ENCODE results near the gene ACOT6. TPM values are rescaled to one million over a fixed set of nuclear protein-coding genes. Genes with fewer than 3 reads are reported as not detected.

ACOT6 gene
- total RNA-seq, 1 experiment from 2014 or later: not detected

DNA sequence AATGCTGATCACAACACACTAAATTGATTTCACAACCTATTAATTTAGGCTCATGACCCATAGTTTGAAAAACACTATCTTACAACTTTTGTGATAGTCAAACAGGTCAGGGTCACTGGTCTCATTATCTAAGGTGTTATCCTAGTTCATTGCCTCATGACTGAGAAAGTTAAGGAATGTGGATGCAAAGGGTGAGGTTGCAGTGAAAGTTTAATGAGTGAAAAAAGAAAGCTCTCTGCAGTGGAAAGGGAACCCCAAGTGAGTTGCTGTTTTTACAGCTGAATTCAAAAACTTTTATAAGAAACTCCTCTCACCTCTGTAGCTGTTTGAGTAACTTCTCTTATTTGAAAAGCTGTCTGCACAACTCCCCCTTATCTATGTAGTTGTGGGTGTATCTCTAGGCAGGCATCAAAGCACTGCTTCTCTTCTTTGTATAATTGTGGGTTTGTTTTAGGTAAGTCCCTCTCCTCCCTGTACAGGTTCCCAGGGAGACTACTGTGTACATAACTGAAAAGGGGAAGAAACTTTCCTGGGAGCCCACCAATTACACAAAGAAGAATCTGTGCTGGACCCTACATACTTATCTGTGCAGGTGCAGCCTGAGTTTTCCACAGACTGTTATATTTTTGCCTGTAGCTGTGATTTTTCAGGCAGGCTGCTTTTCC, 51.4 kb downstream of the ACOT6 start:
- BruUV-seq (replicated peaks): no TSS peak
- H3K4me3 ChIP-seq (ENCODE audit: low read depth, low read length, poor library complexity, severe bottlenecking): no peak overlapping the region

DNA sequence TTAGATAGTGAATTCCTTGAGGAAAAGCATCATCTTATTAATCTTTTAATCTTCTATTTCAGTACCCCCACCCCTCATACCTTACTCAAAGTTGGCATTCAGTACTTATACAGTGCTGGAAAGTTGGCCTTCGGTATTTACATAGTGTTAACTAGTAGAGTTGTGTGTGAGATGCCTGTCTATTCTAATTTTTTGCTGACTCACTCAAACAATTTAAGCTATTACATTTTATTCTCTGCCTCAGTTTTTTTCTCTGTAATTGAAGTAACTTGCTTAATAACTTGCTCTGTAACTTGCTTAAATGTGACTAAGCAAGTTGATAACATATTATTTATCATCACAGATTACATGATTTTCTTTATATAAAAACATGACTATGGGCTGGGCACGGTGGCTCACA, 52.8 kb downstream of the ACOT6 start:
- H3K4me1 ChIP-seq (ENCODE audit: insufficient read depth, low read length, poor library complexity, severe bottlenecking): peaks cover 5% of the 10 kb centered on the region
- no peaks in the 10 kb centered on the region for H3K9me3 ChIP-seq (ENCODE audit: low read depth, low read length, poor library complexity, severe bottlenecking)
- intact Hi-C loops (cut with micrococcal nuclease; ENCODE audit: unreplicated experiment): no loop called here
- BruUV-seq (replicated peaks): no TSS peak
- H3K27ac ChIP-seq (ENCODE audit: low read depth, low read length, poor library complexity, severe bottlenecking): no peak overlapping the region
- POLR2A ChIA-PET (ENCODE audit: low non-redundant PET): no interaction called here
- no peak for TF ChIP-seq EZH2 (IDR thresholded peaks at IDR 0.05; ENCODE audit: borderline replicate concordance, low read depth, low read length, poor library complexity, severe bottlenecking)
- TF ChIP-seq, protein P1, sequence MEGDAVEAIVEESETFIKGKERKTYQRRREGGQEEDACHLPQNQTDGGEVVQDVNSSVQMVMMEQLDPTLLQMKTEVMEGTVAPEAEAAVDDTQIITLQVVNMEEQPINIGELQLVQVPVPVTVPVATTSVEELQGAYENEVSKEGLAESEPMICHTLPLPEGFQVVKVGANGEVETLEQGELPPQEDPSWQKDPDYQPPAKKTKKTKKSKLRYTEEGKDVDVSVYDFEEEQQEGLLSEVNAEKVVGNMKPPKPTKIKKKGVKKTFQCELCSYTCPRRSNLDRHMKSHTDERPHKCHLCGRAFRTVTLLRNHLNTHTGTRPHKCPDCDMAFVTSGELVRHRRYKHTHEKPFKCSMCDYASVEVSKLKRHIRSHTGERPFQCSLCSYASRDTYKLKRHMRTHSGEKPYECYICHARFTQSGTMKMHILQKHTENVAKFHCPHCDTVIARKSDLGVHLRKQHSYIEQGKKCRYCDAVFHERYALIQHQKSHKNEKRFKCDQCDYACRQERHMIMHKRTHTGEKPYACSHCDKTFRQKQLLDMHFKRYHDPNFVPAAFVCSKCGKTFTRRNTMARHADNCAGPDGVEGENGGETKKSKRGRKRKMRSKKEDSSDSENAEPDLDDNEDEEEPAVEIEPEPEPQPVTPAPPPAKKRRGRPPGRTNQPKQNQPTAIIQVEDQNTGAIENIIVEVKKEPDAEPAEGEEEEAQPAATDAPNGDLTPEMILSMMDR (conservative IDR thresholded peaks at IDR 0.05; ENCODE audit: low read depth, low read length): no peak
- H3K4me3 ChIP-seq (ENCODE audit: low read depth, low read length, poor library complexity, severe bottlenecking): no peak overlapping the region
- no peak for DNase-seq (ENCODE audit: low spot score)
- CTCF ChIA-PET: no interaction called here
- H3K36me3 ChIP-seq (ENCODE audit: insufficient read depth, low read length, poor library complexity, severe bottlenecking): no peaks in the 10 kb centered on the region
- no peaks in the 10 kb centered on the region for H3K27me3 ChIP-seq (replicated peaks; ENCODE audit: insufficient read depth, low read depth, low read length, poor library complexity)

More for the DNA sequence above, 51.4 kb downstream of the ACOT6 start:
- no peak overlapping the region for H3K27ac ChIP-seq (ENCODE audit: low read depth, low read length, poor library complexity, severe bottlenecking)
- TF ChIP-seq, protein P1 (conservative IDR thresholded peaks at IDR 0.05; ENCODE audit: low read depth, low read length): no peak
- TF ChIP-seq EZH2 (IDR thresholded peaks at IDR 0.05; ENCODE audit: borderline replicate concordance, low read depth, low read length, poor library complexity, severe bottlenecking): no peak
- no peaks in the 10 kb centered on the region for H3K4me1 ChIP-seq (ENCODE audit: insufficient read depth, low read length, poor library complexity, severe bottlenecking)
- intact Hi-C loops (cut with micrococcal nuclease; ENCODE audit: unreplicated experiment): no loop called here
- H3K9me3 ChIP-seq (ENCODE audit: low read depth, low read length, poor library complexity, severe bottlenecking): no peaks in the 10 kb centered on the region
- no peaks in the 10 kb centered on the region for H3K27me3 ChIP-seq (replicated peaks; ENCODE audit: insufficient read depth, low read depth, low read length, poor library complexity)
- H3K36me3 ChIP-seq (ENCODE audit: insufficient read depth, low read length, poor library complexity, severe bottlenecking): no peaks in the 10 kb centered on the region
- ChIA-PET POLR2A (ENCODE audit: low non-redundant PET) (interaction anchor here (0.6 kb wide), 1 partner anchor 19 kb away, joined by 5 read pairs; no protein-coding TSS in a partner anchor), CTCF (interaction anchor here (0.7 kb wide), 1 partner anchor 975 kb away, joined by 6 read pairs; no protein-coding TSS in a partner anchor)
- DNase-seq (ENCODE audit: low spot score): no peak

DNA sequence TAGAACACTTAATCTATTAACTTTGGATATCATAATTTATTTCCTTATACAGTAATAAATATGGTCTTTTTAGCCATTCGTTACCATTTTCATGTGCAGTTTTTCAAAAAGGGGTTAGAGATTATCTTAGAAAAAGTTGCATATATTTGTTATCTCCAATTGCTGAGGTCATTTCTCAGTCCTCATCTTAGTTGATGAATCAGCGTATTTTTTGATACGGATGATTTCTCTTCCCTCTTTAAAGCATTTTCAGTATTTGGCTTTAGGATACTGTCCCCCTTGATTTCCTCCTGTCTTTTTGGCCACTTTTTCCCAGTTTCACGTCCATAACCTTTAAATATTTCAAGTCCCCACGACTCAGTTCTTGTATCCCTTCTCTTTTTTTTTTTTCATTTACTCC, 54.3 kb downstream of the ACOT6 start:
- no TSS peak for BruUV-seq (replicated peaks)
- H3K4me3 ChIP-seq (ENCODE audit: low read depth, low read length, poor library complexity, severe bottlenecking): no peak overlapping the region
- DNase-seq (ENCODE audit: low spot score): no peak
- CTCF ChIA-PET: no interaction called here
- POLR2A ChIA-PET (ENCODE audit: low non-redundant PET): no interaction called here
- intact Hi-C loops (cut with micrococcal nuclease; ENCODE audit: unreplicated experiment): no loop called here
- H3K9me3 ChIP-seq (ENCODE audit: low read depth, low read length, poor library complexity, severe bottlenecking): no peaks in the 10 kb centered on the region
- H3K36me3 ChIP-seq (ENCODE audit: insufficient read depth, low read length, poor library complexity, severe bottlenecking): no peaks in the 10 kb centered on the region
- H3K4me1 ChIP-seq (ENCODE audit: insufficient read depth, low read length, poor library complexity, severe bottlenecking): peaks cover 8% of the 10 kb centered on the region
- H3K27ac ChIP-seq (ENCODE audit: low read depth, low read length, poor library complexity, severe bottlenecking): no peak overlapping the region
- TF ChIP-seq, protein P1 (conservative IDR thresholded peaks at IDR 0.05; ENCODE audit: low read depth, low read length): no peak
- no peak for TF ChIP-seq EZH2 (IDR thresholded peaks at IDR 0.05; ENCODE audit: borderline replicate concordance, low read depth, low read length, poor library complexity, severe bottlenecking)
- no peaks in the 10 kb centered on the region for H3K27me3 ChIP-seq (replicated peaks; ENCODE audit: insufficient read depth, low read depth, low read length, poor library complexity)
